Transverse colon (tissue), 4 donors: ENCODE measurements around the gene VEGFA.
A peak's percentile ranks its signal among the peaks of the same experiment; 100 is the strongest.

Experiments used
- CTCF ChIP-seq, 5 experiments: fragments of 200-600 bp in 3 of 5; fragments of 450-650 bp in 2 of 5; sonication (generic) in 3 of 5; IDR thresholded peaks; 1 replicate in 2 of 5; 2 replicates in 3 of 5; pipeline ENCODE4 v1.5.1; 2016 to 2017; ENCODE audit warnings: antibody characterized with exemption in 5 of 5, inconsistent platforms in 3 of 5, mild to moderate bottlenecking in 2 of 5, moderate library complexity in 1 of 5
- EP300 ChIP-seq: sonication (generic); formaldehyde crosslinking; IDR thresholded peaks from one replicate; pipeline ENCODE4 v1.6.1; 2017; ENCODE audit warnings: antibody characterized with exemption, low read depth
- POLR2A ChIP-seq: fragments of 450-650 bp; IDR thresholded peaks from one replicate; pipeline ENCODE4 v1.6.1; 2016; ENCODE audit warnings: antibody characterized with exemption, mild to moderate bottlenecking, moderate library complexity
- POLR2AphosphoS5 ChIP-seq, 3 donors: sonication (generic); formaldehyde crosslinking; IDR thresholded peaks; one replicate each; pipeline ENCODE4 v1.6.1; 2016; ENCODE audit warnings: antibody characterized with exemption in 3 of 3

- TF ChIP-seq POLR2A (no peak), POLR2AphosphoS5 (IDR thresholded peaks at IDR 0.05) (peak in 1 of 3 donors; percentile 51), CTCF (IDR thresholded peaks at IDR 0.05) (no peak), EP300 (no peak)
These were observed 2.1 kb downstream of the VEGFA start for GRCh38 chr6:43771858-43772680.
